ENCODE results near the gene ZNF839. TPM values are rescaled to one million over a fixed set of nuclear protein-coding genes. Genes with fewer than 3 reads are reported as not detected.

Gene ZNF839
- polyA plus RNA-seq, 2 of the 4 experiments (the other 2 are of a cell fraction): 6.0 to 10.8 TPM

- TF ChIP-seq CTCF (IDR thresholded peaks at IDR 0.05): peak; percentile 81
- TF ChIP-seq CEBPB (IDR thresholded peaks at IDR 0.05): peak in 1 of 2 experiments; percentile 11; a peak in 1 of 4 replicates
- no peak for TF ChIP-seq RFX5 (IDR thresholded peaks at IDR 0.05)
- no peak for TF ChIP-seq ZFP36 (IDR thresholded peaks at IDR 0.05; ENCODE audit: borderline replicate concordance, partially characterized antibody)
- peak; percentile 51 to 69 for TF ChIP-seq RAD21 (conservative IDR thresholded peaks at IDR 0.05 in 1 of 2, IDR thresholded peaks at IDR 0.05 in 1 of 2)
- TF ChIP-seq SMC3 (IDR thresholded peaks at IDR 0.05): peak; percentile 57
- no peak overlapping the region for H3K4me3 ChIP-seq
- ATAC-seq (peak; percentile 63 to 72), DNase-seq (ENCODE audit: low read depth in 1 of 2, low spot score in 1 of 2) (peak; percentile 79 to 82), FAIRE-seq (peak; percentile 96)
- no peak overlapping the region for H3K27ac ChIP-seq
- 29% methylated on average over 8 of the region's 8 CpGs for WGBS (ENCODE audit: missing lambda C conversion rate)
- H3K4me2 ChIP-seq: no peak overlapping the region
- ChIA-PET POLR2A (no interaction called here), CTCF (interaction anchor here (0.8 to 8.8 kb wide), 3 partner anchors 12 to 87 kb away, joined by 3 to 100 read pairs (median 3); no protein-coding TSS in a partner anchor)
- no peaks in the 10 kb centered on the region for H3K9me3 ChIP-seq
- H3K4me1 ChIP-seq: peaks cover 27% of the 10 kb centered on the region
Measured at GRCh38 chr14:102323102-102323501, 3.6 kb downstream of the ZNF839 start.

GRCh38 chr14:102325791-102326345, 6.3 kb downstream of the ZNF839 start:
- H3K27ac ChIP-seq: no peak overlapping the region
- FAIRE-seq (no peak), ATAC-seq (no peak), DNase-seq (ENCODE audit: low read depth in 1 of 2, low spot score in 1 of 2) (no peak)
- TF ChIP-seq, protein P1, sequence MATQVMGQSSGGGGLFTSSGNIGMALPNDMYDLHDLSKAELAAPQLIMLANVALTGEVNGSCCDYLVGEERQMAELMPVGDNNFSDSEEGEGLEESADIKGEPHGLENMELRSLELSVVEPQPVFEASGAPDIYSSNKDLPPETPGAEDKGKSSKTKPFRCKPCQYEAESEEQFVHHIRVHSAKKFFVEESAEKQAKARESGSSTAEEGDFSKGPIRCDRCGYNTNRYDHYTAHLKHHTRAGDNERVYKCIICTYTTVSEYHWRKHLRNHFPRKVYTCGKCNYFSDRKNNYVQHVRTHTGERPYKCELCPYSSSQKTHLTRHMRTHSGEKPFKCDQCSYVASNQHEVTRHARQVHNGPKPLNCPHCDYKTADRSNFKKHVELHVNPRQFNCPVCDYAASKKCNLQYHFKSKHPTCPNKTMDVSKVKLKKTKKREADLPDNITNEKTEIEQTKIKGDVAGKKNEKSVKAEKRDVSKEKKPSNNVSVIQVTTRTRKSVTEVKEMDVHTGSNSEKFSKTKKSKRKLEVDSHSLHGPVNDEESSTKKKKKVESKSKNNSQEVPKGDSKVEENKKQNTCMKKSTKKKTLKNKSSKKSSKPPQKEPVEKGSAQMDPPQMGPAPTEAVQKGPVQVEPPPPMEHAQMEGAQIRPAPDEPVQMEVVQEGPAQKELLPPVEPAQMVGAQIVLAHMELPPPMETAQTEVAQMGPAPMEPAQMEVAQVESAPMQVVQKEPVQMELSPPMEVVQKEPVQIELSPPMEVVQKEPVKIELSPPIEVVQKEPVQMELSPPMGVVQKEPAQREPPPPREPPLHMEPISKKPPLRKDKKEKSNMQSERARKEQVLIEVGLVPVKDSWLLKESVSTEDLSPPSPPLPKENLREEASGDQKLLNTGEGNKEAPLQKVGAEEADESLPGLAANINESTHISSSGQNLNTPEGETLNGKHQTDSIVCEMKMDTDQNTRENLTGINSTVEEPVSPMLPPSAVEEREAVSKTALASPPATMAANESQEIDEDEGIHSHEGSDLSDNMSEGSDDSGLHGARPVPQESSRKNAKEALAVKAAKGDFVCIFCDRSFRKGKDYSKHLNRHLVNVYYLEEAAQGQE (IDR thresholded peaks at IDR 0.05): no peak
- TF ChIP-seq ATOH8 (CRISPR knock-in tag; IDR thresholded peaks at IDR 0.05; ENCODE audit: low read depth) (no peak), CHD2 (IDR thresholded peaks at IDR 0.05; ENCODE audit: low read length, partially characterized antibody) (no peak), CBX2 (IDR thresholded peaks at IDR 0.05; ENCODE audit: borderline replicate concordance, low read depth) (no peak), BHLHE40 (IDR thresholded peaks at IDR 0.05; ENCODE audit: low read depth, low read length) (no peak), CBX8 (IDR thresholded peaks at IDR 0.05) (no peak), MAFK (IDR thresholded peaks at IDR 0.05; ENCODE audit: partially characterized antibody) (no peak), PBX3 (IDR thresholded peaks at IDR 0.05) (no peak), NFE2L2 (conservative IDR thresholded peaks at IDR 0.05; ENCODE audit: low read length) (no peak), RCOR1 (IDR thresholded peaks at IDR 0.05; ENCODE audit: low read depth, low read length) (no peak), ZFP36 (IDR thresholded peaks at IDR 0.05; ENCODE audit: borderline replicate concordance, partially characterized antibody) (no peak), POLR2AphosphoS2 (conservative IDR thresholded peaks at IDR 0.05; ENCODE audit: low read length) (no peak), CEBPB (IDR thresholded peaks at IDR 0.05) (no peak), ZSCAN20 (CRISPR knock-in tag; IDR thresholded peaks at IDR 0.05) (no peak), TP53 (CRISPR knock-in tag; IDR thresholded peaks at IDR 0.05) (no peak), POLR2A (IDR thresholded peaks at IDR 0.05; ENCODE audit: low read length) (no peak)
- TF ChIP-seq, protein P2, sequence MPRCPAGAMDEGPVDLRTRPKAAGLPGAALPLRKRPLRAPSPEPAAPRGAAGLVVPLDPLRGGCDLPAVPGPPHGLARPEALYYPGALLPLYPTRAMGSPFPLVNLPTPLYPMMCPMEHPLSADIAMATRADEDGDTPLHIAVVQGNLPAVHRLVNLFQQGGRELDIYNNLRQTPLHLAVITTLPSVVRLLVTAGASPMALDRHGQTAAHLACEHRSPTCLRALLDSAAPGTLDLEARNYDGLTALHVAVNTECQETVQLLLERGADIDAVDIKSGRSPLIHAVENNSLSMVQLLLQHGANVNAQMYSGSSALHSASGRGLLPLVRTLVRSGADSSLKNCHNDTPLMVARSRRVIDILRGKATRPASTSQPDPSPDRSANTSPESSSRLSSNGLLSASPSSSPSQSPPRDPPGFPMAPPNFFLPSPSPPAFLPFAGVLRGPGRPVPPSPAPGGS (IDR thresholded peaks at IDR 0.05): no peak
- TF ChIP-seq, protein P3, sequence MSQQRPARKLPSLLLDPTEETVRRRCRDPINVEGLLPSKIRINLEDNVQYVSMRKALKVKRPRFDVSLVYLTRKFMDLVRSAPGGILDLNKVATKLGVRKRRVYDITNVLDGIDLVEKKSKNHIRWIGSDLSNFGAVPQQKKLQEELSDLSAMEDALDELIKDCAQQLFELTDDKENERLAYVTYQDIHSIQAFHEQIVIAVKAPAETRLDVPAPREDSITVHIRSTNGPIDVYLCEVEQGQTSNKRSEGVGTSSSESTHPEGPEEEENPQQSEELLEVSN (IDR thresholded peaks at IDR 0.05; ENCODE audit: borderline replicate concordance, low read depth): no peak
- TF ChIP-seq, protein P4, sequence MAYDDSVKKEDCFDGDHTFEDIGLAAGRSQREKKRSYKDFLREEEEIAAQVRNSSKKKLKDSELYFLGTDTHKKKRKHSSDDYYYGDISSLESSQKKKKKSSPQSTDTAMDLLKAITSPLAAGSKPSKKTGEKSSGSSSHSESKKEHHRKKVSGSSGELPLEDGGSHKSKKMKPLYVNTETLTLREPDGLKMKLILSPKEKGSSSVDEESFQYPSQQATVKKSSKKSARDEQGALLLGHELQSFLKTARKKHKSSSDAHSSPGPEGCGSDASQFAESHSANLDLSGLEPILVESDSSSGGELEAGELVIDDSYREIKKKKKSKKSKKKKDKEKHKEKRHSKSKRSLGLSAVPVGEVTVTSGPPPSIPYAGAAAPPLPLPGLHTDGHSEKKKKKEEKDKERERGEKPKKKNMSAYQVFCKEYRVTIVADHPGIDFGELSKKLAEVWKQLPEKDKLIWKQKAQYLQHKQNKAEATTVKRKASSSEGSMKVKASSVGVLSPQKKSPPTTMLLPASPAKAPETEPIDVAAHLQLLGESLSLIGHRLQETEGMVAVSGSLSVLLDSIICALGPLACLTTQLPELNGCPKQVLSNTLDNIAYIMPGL (CRISPR knock-in tag; IDR thresholded peaks at IDR 0.05; ENCODE audit: borderline replicate concordance): no peak
- no peak overlapping the region for H3K4me3 ChIP-seq
- ChIA-PET CTCF (interaction anchor here (1.1 kb wide), 3 partner anchors 9 to 230 kb away, joined by 4 to 7 read pairs (median 4); no protein-coding TSS in a partner anchor), POLR2A (no interaction called here)
- H3K4me1 ChIP-seq: peaks cover 10% of the 10 kb centered on the region; the same call in 2 of the 3 replicates
- H3K4me2 ChIP-seq: no peak overlapping the region
- WGBS (ENCODE audit: missing lambda C conversion rate): 81% methylated on average over 9 of the region's 9 CpGs
- no peaks in the 10 kb centered on the region for H3K9me3 ChIP-seq
